HG03039 (cell line): ENCODE measurements around the gene FGFBP1.

Experiments used
- ATAC-seq: cut with Tn5 transposase; IDR thresholded peaks from one replicate; pipeline ENCODE4 v1.9.1; 2021; ENCODE audit warnings: mild to moderate bottlenecking, moderate library complexity; ENCODE audit not compliant: unreplicated experiment

Gene FGFBP1

DNA sequence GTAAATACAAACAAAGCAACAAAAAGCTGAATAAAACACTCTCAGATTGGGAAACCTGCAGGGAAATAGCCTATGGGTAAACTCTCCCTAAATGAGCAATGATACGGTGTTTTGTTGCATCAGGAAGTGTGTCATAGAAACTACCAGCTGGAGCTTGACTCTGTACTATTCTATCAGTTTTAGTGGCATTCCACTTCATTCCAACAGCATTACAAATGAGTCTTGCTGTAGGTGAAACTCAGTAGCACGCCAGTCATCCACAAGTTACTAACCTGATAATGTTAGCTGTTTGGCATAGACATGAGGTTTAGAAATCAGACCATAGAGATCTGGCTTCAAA, 24.9 kb downstream of the FGFBP1 start:
- ATAC-seq = no peak

GRCh38 chr4:15912961-15913630, 25.4 kb downstream of the FGFBP1 start:
- ATAC-seq = no peak

DNA sequence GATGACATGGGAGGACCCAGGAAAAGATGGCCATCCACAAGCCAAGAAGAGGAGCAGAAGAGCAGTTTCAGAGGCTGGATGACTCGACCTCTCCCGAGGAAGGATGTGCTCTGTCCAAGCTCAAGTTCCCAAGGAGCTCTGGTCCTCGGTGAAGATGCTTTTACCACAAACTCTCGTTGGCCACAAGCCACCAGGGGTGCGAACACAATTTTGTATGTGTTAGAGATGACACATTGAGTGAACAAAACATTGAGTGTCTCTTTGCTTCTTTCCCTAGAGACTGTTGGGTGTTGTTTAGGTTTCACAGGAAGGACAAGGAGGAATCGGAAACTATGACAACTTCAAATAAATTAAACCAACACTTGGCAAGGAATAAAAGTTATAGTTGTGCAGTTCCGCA, 26.3 kb downstream of the FGFBP1 start:
- no peak for ATAC-seq

DNA sequence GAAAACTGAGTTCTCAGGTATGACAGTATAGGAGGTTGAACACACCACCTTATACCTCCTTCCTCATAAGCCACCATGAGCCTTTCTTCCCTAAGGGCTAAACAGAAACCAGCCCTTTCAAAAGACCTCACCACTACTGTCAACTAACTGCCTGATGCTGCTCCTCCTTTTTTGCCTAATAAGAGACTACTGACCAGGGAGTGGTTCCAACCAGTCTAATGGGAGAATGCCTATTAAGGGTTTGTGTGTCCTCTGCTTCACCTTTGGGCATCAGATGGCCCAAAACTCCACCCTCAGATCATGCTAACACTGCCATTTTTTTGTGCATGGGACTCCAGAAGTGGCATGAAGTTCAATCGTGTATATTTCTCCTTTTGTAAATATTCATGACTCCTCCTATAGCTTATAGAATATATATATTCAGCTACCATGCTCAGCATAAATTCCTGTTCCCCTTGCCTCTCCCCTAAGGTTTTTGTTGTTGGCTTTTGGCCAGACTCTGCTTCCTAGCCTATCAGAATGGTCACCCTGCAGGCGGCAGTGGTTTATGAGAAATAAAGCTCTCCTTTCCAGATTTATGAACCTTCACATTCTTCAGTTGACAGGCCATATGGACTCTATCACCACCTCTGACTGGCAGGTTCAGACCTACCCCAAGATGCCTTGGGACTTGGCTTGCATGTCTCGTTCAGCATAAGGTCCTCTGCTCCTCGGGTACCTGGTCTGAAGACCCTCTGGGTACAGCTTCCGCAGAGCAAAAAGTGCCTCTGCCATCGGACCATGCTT, 28.2 kb downstream of the FGFBP1 start:
- no peak for ATAC-seq

GRCh38 chr4:15907430-15907829, 31.1 kb downstream of the FGFBP1 start:
- no peak for ATAC-seq

- no peak for ATAC-seq
Measured at GRCh38 chr4:15906020-15906443, 32.5 kb downstream of the FGFBP1 start.

DNA sequence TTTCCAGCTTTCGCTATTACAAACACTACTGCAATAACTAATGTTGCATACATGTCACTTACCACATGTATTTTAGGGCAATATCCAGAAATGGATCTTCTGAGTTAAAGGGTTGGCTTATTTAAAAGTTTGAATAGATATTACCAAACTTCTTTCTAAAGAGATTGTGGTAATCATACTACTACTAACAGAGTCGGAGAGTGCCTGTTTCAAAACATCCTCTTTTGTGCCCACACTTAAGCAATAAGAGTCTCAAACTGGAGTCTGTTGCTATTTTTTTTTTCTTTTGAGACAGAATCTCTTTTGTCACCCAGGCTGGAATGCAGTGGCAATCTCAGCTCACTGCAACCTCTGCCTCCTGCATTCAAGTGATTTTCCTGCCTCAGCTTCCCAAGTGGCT, 35.8 kb downstream of the FGFBP1 start:
- ATAC-seq = no peak

DNA sequence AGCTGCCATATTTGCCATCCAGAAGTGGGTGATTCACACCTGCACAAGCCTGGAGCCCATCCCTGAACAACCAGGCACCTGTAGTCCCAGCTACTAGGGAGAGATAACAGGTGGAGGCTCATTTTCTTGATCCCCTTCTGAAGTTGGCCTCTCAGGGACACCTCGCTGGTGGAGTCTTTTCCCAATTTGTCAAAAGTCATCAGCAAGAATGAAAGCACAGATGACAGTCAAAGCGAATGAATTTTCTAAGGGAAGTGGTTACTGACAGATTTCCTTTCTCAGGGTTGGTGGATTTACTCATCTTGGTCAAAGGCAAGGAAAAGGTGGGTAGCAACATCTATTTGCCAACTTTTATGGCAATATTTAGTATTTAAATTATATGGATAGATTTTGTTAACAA, 36.5 kb downstream of the FGFBP1 start:
- ATAC-seq = no peak

- no peak for ATAC-seq
Measured at GRCh38 chr4:15901007-15901406, 37.5 kb downstream of the FGFBP1 start.

- no peak for ATAC-seq
Measured at GRCh38 chr4:15899511-15899910, 39.0 kb downstream of the FGFBP1 start.

DNA sequence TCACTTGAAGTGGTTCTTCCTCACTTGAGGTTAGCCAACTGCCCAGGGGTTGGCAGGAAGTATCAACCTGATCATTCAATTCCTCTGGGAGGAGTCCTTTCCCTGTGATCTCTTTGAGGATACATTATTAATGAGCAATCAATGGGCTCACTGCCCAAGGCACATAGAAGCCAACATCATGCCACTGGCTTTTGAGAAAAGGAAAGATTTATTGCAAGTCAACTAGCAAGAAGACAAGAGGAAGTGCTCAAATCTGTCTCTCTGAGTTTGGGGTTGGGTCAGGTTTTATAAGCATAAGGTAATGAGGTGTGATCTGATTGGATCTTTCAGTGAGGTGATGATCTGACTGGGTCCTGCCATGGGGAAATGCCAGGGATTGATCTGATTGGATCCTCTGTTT, 39.6 kb downstream of the FGFBP1 start:
- no peak for ATAC-seq

DNA sequence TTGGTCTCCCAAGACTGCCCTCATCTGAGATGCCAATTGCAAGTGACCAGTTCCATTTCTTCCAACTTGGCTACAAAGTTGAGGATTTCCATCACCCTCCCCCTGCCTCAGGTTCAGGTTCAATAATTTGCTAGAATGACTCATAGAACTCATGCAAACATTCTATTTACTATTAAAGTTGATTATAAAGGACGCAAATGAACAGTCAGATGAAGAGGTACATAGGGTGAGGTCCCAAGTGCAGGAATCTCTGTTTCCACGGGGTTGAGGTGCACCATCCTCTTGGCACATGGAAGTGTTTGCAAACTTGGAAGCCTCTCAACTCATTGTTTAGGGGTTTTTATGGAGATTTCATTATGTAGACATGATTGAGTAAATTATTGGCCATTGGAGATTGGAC, 41.0 kb downstream of the FGFBP1 start:
- ATAC-seq = no peak

DNA sequence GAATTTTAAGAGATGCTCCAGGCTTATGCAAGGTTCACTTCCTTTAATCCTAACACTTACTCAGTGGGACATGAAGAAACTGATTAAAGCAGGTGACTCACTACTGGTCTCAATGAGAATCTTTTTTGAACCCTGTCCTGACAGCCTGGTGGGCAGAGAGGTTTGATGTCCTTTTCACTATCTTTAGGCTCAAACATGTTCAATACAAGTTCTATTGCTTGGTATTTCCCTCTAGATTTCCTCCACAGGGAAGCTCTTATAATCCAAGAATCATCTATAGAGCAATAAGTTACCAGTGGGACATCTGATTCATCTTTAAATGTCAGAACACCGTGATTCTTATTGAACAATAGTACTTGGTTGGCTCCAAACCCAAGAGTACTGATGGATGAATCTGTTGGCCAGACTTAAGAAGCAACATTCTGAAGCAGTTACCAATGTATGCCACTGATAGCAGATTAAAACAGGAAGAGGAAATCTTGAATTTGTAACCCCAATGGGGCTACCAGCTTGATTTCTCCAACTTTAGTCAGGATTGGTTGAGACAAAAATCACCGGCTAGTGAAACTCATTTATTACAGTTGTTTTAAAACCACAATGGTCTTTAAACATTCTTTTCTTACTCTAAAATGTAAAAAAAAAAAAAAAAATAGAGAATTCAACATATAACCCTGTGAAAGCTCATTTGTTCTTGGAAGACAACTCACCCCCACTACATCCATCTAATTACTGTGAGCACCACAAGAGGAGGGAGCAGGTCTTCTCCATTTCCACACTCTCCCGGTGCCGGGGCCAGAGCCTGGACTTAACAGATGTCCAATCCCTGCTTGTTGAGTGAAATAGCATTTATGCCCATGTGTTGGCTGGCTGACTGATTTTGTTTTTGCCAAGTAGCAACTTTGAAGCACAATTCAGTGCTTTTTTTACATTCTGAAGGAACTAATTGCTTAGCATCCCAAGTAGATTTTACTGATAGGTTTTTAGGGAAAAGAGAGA, 43.3 kb downstream of the FGFBP1 start:
- no peak for ATAC-seq

DNA sequence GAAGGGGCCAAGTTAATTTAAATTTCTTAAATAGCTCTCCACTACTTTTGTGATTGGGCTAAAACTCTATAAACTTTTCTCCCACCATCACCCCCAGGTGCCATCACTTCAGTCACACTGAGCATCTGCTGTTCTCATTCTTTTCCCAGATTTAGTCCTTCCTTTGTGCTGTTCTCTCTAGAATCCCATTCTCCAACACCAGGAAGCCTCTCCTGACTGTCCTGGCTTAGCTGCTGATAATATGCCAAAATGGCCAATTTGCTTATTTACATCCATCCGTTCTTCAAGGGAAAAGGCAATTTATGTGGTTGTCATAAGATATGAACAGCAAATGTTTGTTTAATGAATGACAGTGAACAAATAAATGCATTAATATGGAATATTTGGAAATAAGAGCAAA, 44.1 kb downstream of the FGFBP1 start:
- ATAC-seq = no peak

DNA sequence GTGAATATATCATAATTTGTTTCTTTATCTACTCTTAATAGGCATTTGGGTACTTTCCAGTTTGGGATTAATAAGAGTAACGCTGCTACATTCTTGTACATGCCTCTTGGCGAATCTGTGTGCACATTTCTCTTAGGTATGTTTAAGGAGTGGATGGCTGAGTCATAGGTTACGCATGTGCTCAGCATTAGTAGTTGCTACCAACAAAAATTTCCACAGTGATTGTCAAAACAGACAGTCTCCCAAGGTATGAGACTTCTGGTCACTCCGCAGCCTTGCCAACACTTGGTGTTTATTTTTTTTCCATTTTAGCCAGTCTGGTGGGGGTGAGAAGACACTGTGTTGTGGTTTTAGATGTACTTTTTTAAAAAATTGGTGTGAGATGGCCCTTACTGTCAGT, 44.6 kb downstream of the FGFBP1 start:
- no peak for ATAC-seq

- peak; percentile 54 for ATAC-seq
Measured at GRCh38 chr4:15891312-15891711, 47.2 kb downstream of the FGFBP1 start.

DNA sequence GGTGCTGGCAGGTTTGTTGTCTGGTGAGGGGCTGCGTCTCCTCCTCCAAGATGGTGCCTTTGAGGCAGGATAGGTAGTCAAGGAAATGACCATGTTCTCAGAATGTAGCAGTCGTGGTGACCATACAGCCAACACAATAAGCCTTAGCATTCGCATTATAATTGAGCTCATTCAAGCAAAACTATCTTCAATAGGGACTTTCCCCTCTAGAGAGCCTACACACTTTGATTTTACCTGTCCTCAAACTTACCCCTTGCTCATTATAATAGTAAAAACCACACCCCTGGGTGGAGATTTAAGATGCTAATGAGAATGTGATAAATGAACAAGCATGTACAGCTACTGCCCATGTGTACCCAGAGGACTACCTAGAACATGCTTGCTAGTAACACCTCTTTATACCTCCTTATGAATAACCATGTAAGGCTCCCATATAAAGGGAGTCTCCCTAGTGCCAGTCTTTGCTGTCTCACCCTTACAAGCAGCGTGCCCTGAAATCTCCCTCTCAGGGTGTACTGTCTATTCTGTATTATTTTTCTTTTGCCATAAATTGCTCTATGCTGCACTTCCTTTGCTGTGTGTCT, 48.2 kb downstream of the FGFBP1 start:
- no peak for ATAC-seq

GRCh38 chr4:15888515-15888914, 50.0 kb downstream of the FGFBP1 start:
- ATAC-seq = no peak
